NCI-H1930 (cell line): ENCODE measurements around the gene CRTAC1.
"Not testable (repeated sequence)": the region's sequence is repeated elsewhere in the genome, so short reads cannot be mapped to it uniquely, and the experiment has no call there.

Experiments used
- DNase-seq, 2 experiments: peaks; one replicate each; lab custom pipeline; 2025; lab: John Stamatoyannopoulos, UW

The CRTAC1 gene

GRCh38 chr10:97842656-97843280 lies 187.7 kb downstream of the CRTAC1 start:
- no peak for DNase-seq

DNA sequence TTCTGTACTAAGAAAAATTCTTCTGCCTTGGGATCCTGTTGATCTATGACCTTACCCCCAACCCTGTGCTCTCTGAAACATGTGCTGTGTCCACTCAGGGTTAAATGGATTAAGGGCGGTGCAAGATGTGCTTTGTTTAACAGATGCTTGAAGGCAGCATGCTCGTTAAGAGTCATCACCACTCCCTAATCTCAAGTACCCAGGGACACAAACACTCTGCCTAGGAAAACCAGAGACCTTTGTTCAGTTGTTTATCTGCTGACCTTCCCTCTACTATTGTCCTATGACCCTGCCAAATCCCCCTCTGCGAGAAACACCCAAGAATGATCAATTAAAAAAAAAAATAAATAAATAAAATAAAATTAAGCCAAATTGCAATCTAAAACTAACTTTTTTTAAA lies 188.3 kb downstream of the CRTAC1 start:
- DNase-seq: not testable (repeated sequence)

DNA sequence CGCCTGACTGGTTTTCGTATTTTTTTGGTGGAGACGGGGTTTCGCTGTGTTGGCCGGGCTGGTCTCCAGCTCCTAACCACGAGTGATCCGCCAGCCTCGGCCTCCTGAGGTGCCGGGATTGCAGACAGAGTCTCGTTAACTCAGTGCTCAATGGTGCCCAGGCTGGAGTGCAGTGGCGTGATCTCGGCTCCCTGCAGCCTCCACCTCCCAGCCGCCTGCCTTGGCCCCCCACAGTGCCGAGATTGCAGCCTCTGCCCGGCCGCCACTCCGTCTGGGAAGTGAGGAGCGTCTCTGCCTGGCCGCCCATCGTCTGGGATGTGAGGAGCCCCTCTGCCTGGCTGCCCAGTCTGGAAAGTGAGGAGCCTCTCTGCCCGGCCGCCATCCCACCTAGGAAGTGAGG lies 189.3 kb downstream of the CRTAC1 start:
- DNase-seq: not testable (repeated sequence)

GRCh38 chr10:97838091-97838490 lies 192.3 kb downstream of the CRTAC1 start:
- no peak for DNase-seq

DNA sequence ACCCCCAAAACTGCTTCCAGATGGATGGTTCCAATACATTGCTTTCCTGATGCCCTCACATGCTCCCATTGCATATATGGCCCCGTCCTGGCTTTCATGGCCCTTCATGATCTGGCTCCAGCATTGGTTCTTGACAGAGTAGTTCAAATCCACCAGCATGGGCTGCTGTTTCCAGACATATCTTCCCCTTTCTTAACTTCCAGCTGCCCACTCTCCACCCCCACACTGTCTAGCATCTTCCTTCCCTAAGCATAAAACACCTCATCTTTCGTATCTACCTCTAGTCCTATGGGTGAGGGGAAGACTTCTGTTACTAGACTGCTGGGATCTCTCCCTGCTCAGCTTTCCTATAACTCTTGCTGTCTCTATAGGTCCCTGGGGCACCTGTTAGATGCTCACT lies 194.0 kb downstream of the CRTAC1 start:
- DNase-seq: no peak

GRCh38 chr10:97831259-97831658 lies 199.2 kb downstream of the CRTAC1 start:
- DNase-seq: no peak

- no peak for DNase-seq
These were observed 200.4 kb downstream of the CRTAC1 start for GRCh38 chr10:97830064-97830463.

- DNase-seq: no peak
These were observed 201.7 kb downstream of the CRTAC1 start for GRCh38 chr10:97828721-97829120.

GRCh38 chr10:97827702-97828291 lies 202.6 kb downstream of the CRTAC1 start:
- DNase-seq: no peak

DNA sequence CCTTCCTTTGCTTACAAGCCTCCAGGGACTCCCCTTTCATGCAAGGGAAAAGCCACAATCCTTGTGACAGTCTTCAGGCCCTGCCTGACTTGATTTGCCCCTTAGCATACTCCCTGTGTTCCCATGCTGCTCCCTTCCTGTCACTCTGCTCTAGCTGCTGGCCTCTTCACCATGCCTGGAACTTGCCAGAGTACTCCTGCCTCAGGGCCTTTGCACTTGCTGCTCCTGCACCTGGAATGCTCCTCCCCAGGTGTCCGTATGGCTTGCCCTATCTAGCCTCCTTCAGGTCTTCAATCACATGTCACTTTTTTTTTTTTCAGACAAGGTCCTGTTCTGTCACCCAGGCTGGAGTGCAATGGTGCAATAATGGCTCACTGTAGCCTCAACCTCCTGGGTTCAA lies 203.5 kb downstream of the CRTAC1 start:
- DNase-seq: no peak

- no peak for DNase-seq
These were observed 205.2 kb downstream of the CRTAC1 start for GRCh38 chr10:97825020-97825760.

GRCh38 chr10:97823734-97824133 lies 206.7 kb downstream of the CRTAC1 start:
- no peak for DNase-seq

- no peak for DNase-seq
These were observed 208.1 kb downstream of the CRTAC1 start for GRCh38 chr10:97822261-97822687.

DNA sequence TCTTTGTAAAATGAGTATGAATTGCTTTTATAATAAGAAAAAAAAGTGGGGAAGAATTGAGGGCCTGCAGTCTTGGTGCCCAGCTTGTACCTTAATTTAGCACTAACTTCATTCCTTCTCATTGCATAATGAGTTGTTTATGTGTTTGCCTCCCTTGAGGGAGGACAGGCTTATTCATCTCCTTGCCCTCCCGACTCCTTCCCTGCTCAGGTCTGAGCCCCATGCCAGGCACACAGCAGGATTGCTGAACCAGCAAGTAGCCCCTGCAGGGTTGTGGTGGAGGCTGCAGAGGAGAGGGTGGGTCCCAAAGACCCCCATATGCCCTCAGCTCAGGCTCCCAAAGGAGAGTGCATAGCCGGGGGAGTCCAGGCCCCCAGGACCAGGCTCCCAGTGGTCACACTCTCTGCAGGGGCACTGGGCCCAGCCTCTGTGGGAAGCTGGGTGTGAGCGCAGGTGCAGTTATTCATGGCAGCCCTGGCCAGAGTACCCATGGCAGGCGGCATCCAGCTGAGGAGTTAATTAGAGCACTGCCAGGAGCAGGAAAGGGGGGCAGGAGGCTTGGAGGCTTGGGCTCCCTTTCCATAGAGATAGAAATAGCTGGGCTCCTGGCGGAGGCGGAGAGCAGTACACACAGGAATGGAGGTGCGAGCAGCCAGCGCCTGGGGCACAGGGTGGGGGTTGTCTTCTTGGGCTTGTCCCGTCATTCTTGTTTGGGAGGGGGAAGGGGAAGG lies 208.9 kb downstream of the CRTAC1 start:
- DNase-seq: no peak

- DNase-seq: no peak
These were observed 210.2 kb downstream of the CRTAC1 start for GRCh38 chr10:97820096-97820704.

GRCh38 chr10:97818572-97818971 lies 211.8 kb downstream of the CRTAC1 start:
- DNase-seq: no peak

DNA sequence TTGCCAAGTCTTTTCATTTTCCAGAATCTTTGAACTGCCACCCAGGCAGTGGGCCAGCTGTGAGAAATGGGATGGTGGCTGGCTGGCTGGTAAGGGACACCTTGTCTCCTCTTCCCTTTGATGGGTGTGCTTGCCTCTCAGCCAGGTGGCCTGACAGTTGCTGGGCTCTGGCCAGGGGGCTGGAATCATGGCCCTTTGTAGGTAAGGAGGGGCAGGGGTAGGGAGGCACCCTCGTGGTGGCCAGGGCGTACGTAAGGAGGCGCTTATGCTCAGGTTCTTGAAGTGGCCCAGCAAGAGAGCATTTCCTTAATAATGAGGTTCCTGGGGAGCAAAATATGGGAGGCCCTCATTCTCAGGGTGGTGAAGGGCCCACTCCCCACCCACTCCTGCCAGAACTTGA lies 213.8 kb downstream of the CRTAC1 start:
- no peak for DNase-seq
